GM20431 (cell line): ENCODE data around the gene TGFBR3.

ENCODE experiments used
- in situ Hi-C: fragments of 300-500 bp; cut with MseI, MboI; formaldehyde crosslinking; loops from one replicate; pipeline ENCODE4 v1.15.0; 2020; ENCODE audit warnings: low sequenced_read_pairs; ENCODE audit not compliant: unreplicated experiment

TGFBR3 gene

GRCh38 chr1:91704746-91705145, 181.2 kb downstream of the TGFBR3 start:
- in situ Hi-C loops, result no loop called here

GRCh38 chr1:91703095-91703494, 182.9 kb downstream of the TGFBR3 start:
- in situ Hi-C loops, result no loop called here

DNA sequence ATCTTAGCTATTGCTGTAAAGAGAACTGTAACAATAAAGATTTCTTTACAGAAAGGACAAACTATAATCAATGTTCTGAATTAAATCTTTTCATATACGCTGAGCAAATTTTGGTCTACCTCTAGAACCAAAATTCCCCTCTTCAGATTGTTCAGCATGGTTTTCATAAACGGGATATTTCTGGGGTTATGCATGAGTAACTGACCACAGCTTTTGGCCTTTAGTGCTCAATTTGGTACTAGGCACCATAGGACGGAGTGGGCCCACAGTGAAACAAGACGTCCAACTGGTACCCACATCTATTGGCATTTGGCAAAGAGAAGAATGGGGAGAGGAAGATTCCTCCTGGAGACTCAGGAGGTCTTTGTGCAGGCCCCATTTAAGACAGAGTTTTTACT, 184.5 kb downstream of the TGFBR3 start:
- in situ Hi-C loops, result no loop called here

DNA sequence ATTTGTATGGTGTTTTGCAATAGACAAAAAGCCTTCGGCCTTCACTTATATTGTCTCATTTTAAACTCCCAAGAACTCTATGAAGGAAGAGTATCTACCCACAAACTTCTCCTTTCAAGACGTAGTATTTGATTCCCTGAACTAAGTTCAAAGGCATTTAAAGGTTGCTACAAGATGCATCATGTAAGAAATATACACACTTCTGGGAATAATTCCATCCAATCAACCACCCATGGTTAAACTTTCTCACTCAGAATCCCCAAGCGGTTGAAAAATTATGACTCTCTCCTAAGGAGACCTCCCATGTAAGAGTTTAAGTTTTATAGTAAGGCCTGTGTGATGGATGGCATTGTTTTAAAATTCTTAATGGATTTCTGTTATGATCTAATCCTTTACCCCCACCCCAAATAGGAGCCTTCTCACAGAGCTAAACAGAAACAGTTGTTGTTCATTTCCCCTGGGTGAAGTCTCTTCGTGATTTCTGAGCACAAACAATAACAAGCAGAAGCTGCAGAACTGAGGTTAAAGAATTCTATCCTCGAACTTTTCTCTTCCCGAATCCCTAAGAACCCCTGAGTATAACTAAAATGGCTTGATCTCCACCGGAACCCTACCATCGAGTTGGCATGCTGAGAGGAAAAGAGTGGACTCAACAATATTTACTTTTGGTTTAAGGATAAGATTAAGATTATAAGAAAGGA, 185.0 kb downstream of the TGFBR3 start:
- in situ Hi-C loops, result no loop called here

GRCh38 chr1:91700332-91700731, 185.6 kb downstream of the TGFBR3 start:
- in situ Hi-C loops, result no loop called here

DNA sequence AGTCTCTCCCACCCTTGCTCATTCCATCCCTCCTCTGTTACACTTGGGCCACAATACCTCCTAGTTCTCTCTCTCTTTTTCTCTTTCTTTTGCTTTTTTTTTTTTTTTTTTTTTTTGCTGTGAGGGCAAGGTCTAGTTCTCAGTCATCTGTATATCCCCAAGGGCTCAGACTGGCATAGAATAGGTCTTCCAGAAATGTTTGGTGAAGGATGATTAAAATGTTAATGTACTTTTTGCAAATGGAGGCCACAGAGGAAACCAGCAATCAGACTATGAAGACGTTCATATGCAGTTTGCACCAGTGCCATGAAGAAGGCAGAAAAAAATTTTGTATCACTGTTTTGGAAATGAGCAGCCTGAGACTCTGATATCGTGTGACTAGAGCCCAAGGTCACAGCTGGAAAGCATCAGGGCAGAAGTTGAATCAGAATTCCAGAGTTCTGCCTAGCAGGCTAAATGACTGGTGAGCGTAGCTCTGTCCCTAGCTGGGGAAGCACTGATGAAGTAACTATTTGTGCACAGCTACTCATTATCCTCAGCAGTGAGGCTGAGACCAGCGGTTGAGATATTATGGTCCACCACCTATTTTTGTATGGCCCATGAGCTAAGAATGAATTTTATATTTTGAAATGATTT, 186.5 kb downstream of the TGFBR3 start:
- in situ Hi-C loops, result no loop called here

DNA sequence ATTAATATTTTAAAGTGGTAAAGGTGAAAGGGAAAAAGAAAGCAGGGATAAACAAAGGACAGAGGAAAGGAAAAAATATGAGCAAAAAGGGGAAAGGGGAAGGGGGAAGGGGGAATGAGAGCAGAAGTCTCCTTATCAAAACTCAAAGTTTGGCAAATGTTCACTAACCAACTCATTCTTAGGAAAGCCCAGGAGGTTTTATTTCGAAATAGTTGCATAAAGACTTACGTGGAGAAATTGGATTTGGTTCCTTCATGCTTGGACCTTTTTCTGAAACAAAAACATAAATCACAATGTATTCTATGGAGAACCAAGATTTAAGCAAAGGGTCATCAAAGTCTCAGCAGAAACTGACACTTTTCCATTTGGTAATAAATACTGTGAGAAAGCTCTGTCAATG, 188.1 kb downstream of the TGFBR3 start:
- in situ Hi-C loops, result no loop called here

- in situ Hi-C loops, result no loop called here
These were observed 188.5 kb downstream of the TGFBR3 start for GRCh38 chr1:91697416-91697815.

DNA sequence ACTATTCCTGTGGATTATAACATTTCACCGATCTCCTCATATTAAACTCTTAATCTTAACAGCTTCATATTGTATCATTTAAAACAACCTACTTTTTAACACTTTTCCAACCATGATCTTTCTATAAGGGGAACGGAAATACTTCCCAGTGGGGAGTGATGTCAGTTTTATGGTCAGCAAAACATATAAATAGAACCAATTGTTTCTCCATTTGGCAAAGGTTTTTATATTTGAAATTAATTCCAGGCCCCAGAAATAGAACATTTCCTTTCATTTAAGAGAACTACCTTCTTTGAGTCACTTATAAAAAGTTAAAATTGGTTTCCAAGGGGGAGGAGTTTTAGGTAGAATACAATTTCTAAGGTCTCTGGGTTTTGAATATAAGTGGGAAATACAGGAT, 189.6 kb downstream of the TGFBR3 start:
- in situ Hi-C loops, result no loop called here

DNA sequence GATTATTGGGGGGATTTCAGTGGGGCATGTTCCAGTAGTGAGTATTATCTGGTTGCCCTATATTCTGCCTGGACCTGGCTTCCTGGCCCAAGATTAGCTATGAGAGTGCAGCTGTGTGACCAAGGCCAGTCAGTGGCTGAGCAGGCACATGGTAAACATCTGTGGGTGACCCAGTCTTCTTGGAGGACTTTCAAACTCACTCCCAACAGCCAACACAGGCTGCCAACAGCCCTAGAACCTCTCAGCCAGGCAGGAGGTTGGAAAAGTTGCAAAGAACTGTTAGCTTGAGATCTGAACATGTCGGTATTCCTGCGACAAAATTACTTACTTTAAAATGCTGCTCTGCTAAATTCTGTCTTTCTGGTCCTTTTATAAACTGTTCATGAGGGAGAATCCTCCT, 192.4 kb downstream of the TGFBR3 start:
- in situ Hi-C loops, result no loop called here

DNA sequence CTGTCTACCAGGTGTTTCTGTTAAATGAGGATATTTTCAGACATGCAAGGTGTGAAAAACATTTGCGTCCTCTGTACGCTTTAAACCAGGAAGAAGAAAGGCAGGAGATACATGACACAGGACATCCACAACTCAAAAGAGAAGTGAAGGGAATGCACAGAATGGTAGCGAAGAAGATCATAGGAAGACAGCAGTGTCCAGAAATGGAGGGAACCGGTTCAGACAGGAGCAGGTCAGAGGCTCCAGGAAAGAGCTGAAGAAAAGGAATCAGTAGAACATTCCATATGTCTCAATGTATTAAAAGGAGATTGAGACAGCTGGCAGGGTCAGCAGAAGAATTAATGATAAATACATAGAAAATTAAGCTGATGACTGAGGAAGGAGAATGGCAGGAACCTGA, 194.4 kb downstream of the TGFBR3 start:
- in situ Hi-C loops, result no loop called here

GRCh38 chr1:91689641-91690481, 196.1 kb downstream of the TGFBR3 start:
- in situ Hi-C loops, result no loop called here

DNA sequence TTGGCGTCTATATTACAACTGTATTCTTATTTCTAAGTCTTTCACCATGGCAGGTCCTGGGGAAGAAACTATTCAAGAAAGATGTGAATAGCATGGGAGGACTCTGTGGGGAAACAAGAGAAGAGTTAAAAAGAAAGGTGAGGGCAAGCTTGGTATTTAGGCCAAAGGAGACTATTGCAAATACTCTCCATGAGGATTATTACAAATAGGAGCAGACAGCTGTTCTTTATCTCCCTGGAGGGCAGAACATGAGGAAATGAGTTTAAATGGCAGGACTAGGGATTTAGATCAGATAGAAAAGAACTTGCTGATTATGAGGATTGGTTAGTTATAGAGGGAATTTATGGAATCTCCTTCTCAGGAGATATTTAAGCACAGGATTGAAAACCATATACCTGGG, 198.5 kb downstream of the TGFBR3 start:
- in situ Hi-C loops, result no loop called here

- in situ Hi-C loops, result no loop called here
These were observed 200.0 kb downstream of the TGFBR3 start for GRCh38 chr1:91685994-91686393.

DNA sequence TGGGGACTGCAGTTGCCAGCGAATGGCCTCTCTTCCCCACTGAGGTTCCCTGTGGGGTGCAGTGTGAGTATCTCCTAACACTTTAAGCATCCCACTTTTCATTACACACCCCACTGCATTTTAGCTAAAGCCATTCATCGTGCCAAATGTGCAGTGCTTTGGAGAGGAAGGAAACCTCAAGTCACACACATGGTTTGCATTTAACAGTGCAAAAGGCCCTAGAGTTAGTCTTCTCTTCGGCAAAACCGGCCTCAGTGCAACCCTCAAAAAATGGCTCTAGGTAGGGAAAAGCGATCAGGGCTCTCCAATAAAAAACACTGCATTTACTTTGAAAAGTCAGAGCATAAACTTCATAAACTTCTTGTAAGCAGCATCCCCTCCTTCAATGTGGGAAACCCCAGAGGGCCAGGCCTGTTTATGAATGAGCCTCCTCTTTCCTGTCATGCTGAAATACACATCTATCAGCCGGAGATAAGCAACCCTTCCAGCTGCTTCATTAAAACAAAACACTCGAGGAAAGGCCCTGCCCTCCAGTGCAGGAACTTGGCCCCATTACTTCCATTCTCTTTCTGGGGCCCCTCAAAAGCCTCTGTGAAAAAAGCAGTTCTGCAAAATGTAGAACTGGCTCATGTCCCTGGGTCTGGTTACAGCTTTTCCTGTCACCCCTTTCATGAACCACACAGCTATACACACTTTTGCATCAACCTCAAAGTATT, 201.3 kb downstream of the TGFBR3 start:
- in situ Hi-C loops, result no loop called here

DNA sequence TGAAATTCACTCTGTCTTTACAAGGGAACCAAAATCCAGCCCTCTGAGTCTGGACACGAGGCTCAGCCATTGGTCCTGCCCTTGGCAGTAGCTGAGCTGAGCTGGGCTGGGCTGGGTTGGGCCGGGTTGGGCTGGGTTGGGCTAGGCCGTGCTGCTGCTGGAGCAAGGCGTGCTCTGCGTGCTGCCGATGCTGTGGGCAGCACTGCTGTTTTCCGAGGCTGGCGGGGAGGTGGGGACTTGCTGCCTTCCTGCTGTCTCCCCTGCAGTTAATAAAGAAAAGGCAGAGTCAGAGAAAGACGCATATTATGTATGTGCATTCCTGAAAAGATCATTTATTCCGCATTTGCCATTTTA, 202.4 kb downstream of the TGFBR3 start:
- in situ Hi-C loops, result no loop called here

DNA sequence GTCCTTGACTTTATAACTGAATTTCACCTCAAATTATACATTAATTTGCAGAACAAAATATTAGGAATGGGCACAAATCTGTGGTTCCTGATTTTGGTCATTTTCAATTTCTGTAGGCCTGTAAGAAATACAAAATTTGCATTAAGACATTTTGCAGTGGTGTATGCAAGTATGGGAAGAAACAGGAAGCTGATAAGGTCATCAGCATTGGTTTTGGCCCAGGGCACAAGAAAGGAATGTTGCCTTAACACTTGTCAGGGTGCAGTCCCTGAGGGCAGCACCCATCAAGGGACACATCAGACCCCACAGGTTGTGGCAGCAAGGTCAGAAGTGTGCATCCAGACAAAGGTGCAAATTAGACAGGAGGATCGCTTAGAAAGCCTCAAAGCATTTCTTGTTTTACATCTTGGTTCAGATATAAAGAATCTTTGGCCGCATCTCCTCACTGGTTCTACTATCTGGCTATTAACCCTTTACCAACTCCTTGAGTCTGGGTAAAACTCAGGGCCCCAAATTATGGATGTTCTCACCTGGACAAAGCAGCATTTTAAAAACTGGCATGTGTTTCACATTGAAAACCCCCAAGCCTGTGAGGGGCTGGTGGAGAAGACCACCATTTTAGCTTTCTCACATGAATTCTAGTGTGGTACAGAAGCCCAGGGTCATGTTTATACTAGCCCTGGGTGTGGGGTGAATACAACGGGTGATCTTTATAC, 202.9 kb downstream of the TGFBR3 start:
- in situ Hi-C loops, result no loop called here

DNA sequence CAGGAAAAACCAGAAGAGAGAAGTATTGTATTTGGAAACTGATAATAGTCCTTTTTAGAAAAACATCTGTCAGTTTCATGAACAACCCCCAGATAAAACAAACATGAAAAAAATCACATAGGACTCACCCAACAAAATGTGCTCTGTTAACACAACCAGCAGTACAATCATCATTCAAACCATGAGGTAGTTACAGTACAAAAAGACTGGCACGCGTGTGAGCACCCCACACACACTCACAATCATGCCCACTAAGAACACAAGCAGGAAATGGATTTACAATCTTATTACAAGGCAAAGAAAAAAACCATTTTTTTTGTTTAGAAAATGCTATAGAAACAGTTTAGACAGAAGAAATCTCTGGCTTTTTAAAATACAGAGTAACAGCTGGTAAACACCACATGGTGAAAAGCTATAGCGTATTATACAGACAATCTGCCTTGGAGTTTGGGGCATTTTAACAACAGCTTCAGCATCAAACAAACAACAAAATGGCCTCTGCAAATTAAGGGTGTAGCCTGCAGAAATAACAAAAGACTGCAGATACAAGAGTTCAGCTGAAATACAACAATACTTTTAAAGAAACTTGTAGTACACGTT, 205.3 kb downstream of the TGFBR3 start:
- in situ Hi-C loops, result no loop called here

- in situ Hi-C loops, result no loop called here
These were observed 206.5 kb downstream of the TGFBR3 start for GRCh38 chr1:91679446-91679845.

- in situ Hi-C loops, result no loop called here
These were observed 209.9 kb downstream of the TGFBR3 start for GRCh38 chr1:91676030-91676429.
